HepG2 (cell line): Measurements from ENCODE around the gene SNN. TPM values are rescaled to one million over a fixed set of nuclear protein-coding genes. Genes with fewer than 3 reads are reported as not detected.

Experiments used
- ATAC-seq: fragments of 200-7000 bp; cut with Tn5 transposase; 3 replicates; pipeline ENCODE4 v1.9.1; 2020; ENCODE audit warnings: mild to moderate bottlenecking, moderate library complexity
- BruUV-seq: library from RNA; stranded (reverse); fragments of 400-500 nt; replicated peaks from 2 replicates; lab custom pipeline; 2021; lab: Mats Ljungman, UMichigan
- CTCF ChIA-PET: fragments of 300-600 bp; formaldehyde crosslinking; extraction: SDS; loops from one replicate; lab custom pipeline; 2021; ENCODE audit warnings: low total read pairs, inconsistent platforms, low intra/inter-chr PET ratio; lab: Yijun Ruan, JAX
- POLR2A ChIA-PET: fragments of 350-600 bp; sonication (Branson Sonifier 250); formaldehyde crosslinking; loops from one replicate; lab custom pipeline; 2020; ENCODE audit warnings: antibody characterized with exemption, inconsistent platforms; lab: Yijun Ruan, JAX
- DNase-seq: peaks from one replicate; pipeline ENCODE4 v3.0.0-alpha.2; 2015; ENCODE audit warnings: low spot score
- FAIRE-seq: peaks from 3 replicates; lab custom pipeline; 2011; peaks lifted over from hg19 to GRCh38; lab: Jason Lieb, UNC
- H2AFZ ChIP-seq: one replicate; pipeline ENCODE4 v1.6.1; 2011; ENCODE audit warnings: low read length, inconsistent platforms
- H3K27ac ChIP-seq: fragments of 300-600 bp; 3 replicates; pipeline ENCODE4 v1.8.0; 2011; ENCODE audit warnings: mixed run types, mild to moderate bottlenecking, mixed read lengths, low read length, inconsistent platforms; ENCODE audit not compliant: insufficient read depth; ENCODE audit errors: extremely low read length
- H3K27me3 ChIP-seq, 2 experiments: fragments of 200-600 bp in 1 of 2; 2 replicates in 1 of 2; 3 replicates in 1 of 2; pipeline versions ENCODE4 v1.6.0 to v1.8.0; 2011; ENCODE audit warnings: low read length in 2 of 2, mild to moderate bottlenecking in 2 of 2, moderate library complexity in 2 of 2, inconsistent platforms in 1 of 2; ENCODE audit not compliant: insufficient read depth in 2 of 2, control insufficient read depth in 1 of 2
- H3K36me3 ChIP-seq, 2 experiments: fragments of 200-600 bp in 1 of 2; replicated peaks in 1 of 2; 2 replicates in 1 of 2; 3 replicates in 1 of 2; pipeline versions ENCODE4 v1.5.1 to v1.8.0; 2011; ENCODE audit warnings: low read length in 2 of 2, inconsistent platforms in 1 of 2; ENCODE audit not compliant: insufficient read depth in 2 of 2, control insufficient read depth in 1 of 2
- H3K4me1 ChIP-seq: 2 replicates; pipeline ENCODE4 v1.5.1; 2012; ENCODE audit warnings: low read length, inconsistent platforms; ENCODE audit not compliant: insufficient read depth
- H3K4me2 ChIP-seq: 2 replicates; pipeline ENCODE4 v1.6.0; 2011; ENCODE audit warnings: low read depth, low read length, inconsistent platforms
- H3K4me3 ChIP-seq, 3 experiments: fragments of 200-600 bp in 1 of 3; sonication (generic), shearing (Covaris generic) in 1 of 3; replicated peaks in 1 of 3; 2 replicates each; pipeline ENCODE4 v1.5.1; 2011 to 2016; ENCODE audit warnings: low read length in 3 of 3, inconsistent platforms in 2 of 3, low read depth in 2 of 3, mild to moderate bottlenecking in 2 of 3, control low read depth in 1 of 3, mixed read lengths in 1 of 3; ENCODE audit not compliant: insufficient read depth in 1 of 3
- H3K79me2 ChIP-seq: one replicate; pipeline ENCODE4 v1.6.1; 2011; ENCODE audit warnings: low read length, inconsistent platforms; ENCODE audit not compliant: insufficient read depth
- H3K9ac ChIP-seq: 2 replicates; pipeline ENCODE4 v1.6.0; 2011; ENCODE audit warnings: mild to moderate bottlenecking, low read depth, low read length, inconsistent platforms; ENCODE audit not compliant: insufficient read depth
- H3K9me3 ChIP-seq: 2 replicates; pipeline ENCODE4 v1.5.1; 2012; ENCODE audit warnings: mild to moderate bottlenecking, low read length
- H4K20me1 ChIP-seq: 2 replicates; pipeline ENCODE4 v1.6.0; 2011; ENCODE audit warnings: inconsistent platforms, mild to moderate bottlenecking, low read length, moderate library complexity; ENCODE audit not compliant: insufficient read depth
- AGO2 ChIP-seq: fragments of 200-400 bp; formaldehyde crosslinking; optimal IDR thresholded peaks from 2 replicates; pipeline ENCODE3; 2017; ENCODE audit warnings: mild to moderate bottlenecking, low read depth, low read length, moderate library complexity
- ARID2 ChIP-seq: sonication (generic); formaldehyde crosslinking; IDR thresholded peaks from 2 replicates; pipeline ENCODE4 v1.8.1; 2022; ENCODE audit warnings: mild to moderate bottlenecking, missing genetic modification reagents, borderline replicate concordance
- ETV5 ChIP-seq: IDR thresholded peaks from 2 replicates; pipeline ENCODE4 v1.6.1; 2018; ENCODE audit warnings: missing biosample characterization, missing genetic modification reagents, inconsistent platforms, borderline replicate concordance
- GTF3A ChIP-seq: sonication (generic); formaldehyde crosslinking; conservative IDR thresholded peaks from 2 replicates; pipeline ENCODE4 v1.4.0; 2020; ENCODE audit warnings: mild to moderate bottlenecking, missing genetic modification reagents
- HES4 ChIP-seq: sonication (generic); formaldehyde crosslinking; IDR thresholded peaks from 2 replicates; pipeline ENCODE4 v1.9.0; 2021; ENCODE audit warnings: mild to moderate bottlenecking, missing genetic modification reagents, borderline replicate concordance
- KDM1A ChIP-seq: IDR thresholded peaks from 2 replicates; pipeline ENCODE4 v1.6.1; 2016; ENCODE audit warnings: missing compliant biosample characterization
- NR2F1 ChIP-seq, 2 experiments: fragments of 450-650 bp in 1 of 2; formaldehyde crosslinking in 1 of 2; IDR thresholded peaks; 2 replicates each; pipeline versions ENCODE4 v1.5.0 to v1.6.1; 2016 to 2020; ENCODE audit warnings: mild to moderate bottlenecking in 1 of 2, missing compliant biosample characterization in 1 of 2, missing genetic modification reagents in 1 of 2, moderate library complexity in 1 of 2
- SNAI1 ChIP-seq: sonication (generic); formaldehyde crosslinking; IDR thresholded peaks from 2 replicates; pipeline ENCODE4 v1.5.0; 2020; ENCODE audit warnings: mild to moderate bottlenecking, missing genetic modification reagents, borderline replicate concordance
- SP140L ChIP-seq: sonication (generic); formaldehyde crosslinking; IDR thresholded peaks from 2 replicates; pipeline ENCODE4 v1.4.0; 2020; ENCODE audit warnings: missing genetic modification reagents, borderline replicate concordance
- ZBTB46 ChIP-seq: sonication (generic); formaldehyde crosslinking; IDR thresholded peaks from 2 replicates; pipeline ENCODE4 v1.4.0; 2020; ENCODE audit warnings: mild to moderate bottlenecking, missing genetic modification reagents, borderline replicate concordance
- ZC3H13 ChIP-seq: sonication (generic); formaldehyde crosslinking; IDR thresholded peaks from 2 replicates; pipeline ENCODE4 v1.8.1; 2023; ENCODE audit warnings: mild to moderate bottlenecking, missing genetic modification reagents, moderate library complexity
- ZNF441 ChIP-seq: sonication (generic); formaldehyde crosslinking; IDR thresholded peaks from 2 replicates; pipeline ENCODE4 v1.7.0; 2021; ENCODE audit warnings: missing genetic modification reagents, borderline replicate concordance
- ZNF781 ChIP-seq: sonication (generic); formaldehyde crosslinking; IDR thresholded peaks from 2 replicates; pipeline ENCODE4 v1.5.1; 2020; ENCODE audit warnings: borderline replicate concordance, mild to moderate bottlenecking, missing genetic modification reagents; ENCODE audit errors: not compliant biosample characterization
- WGBS: methylation state at CpG from one replicate; pipeline ENCODE4 v1.1.6; 2017; ENCODE audit warnings: low lambda C conversion rate; 5-methylcytosine and 5-hydroxymethylcytosine counted together
- in situ Hi-C: cut with HindIII; loops from 2 replicates; pipeline ENCODE4 v1.10.0; 2017; ENCODE audit warnings: low pct_unique_long_range_greater_than_20kb; ENCODE audit not compliant: extremely low pct_ligation_motif_present
- intact Hi-C: fragments of 100-400 bp; cut with micrococcal nuclease; formaldehyde crosslinking; loops from one replicate; pipeline ENCODE4 v1.10.0; 2022; ENCODE audit not compliant: unreplicated experiment
- polyA plus RNA-seq, 8 experiments: library from polyadenylated mRNA; depleted of rRNA in 3 of 8; stranded (reverse) in 7 of 8; unstranded in 1 of 8; fragments of >200 nt; fragmentation: Illumina TruSeq in 4 of 8; extraction: Trizol in 4 of 8; gene quantifications; 2 replicates each; pipeline versions ENCODE4 v1.2.1 to v1.2.3, GENCODE V29; 2011 to 2016; ENCODE audit warnings: low read depth in 4 of 8, missing spikeins in 1 of 8, mixed read lengths in 1 of 8; ENCODE audit not compliant: insufficient read depth in 1 of 8
- total RNA-seq, 5 experiments: library from RNA; depleted of rRNA; stranded (reverse); fragments of >200 nt; fragmentation: Illumina TruSeq; extraction: Trizol; gene quantifications; 2 replicates each; pipeline ENCODE4 v1.2.3, GENCODE V29; 2016; ENCODE audit warnings: low read depth in 1 of 5
- TF ChIP-seq, protein P1 (sequence below): IDR thresholded peaks from 2 replicates; pipeline ENCODE4 v1.6.1; 2016; ENCODE audit warnings: control low read depth
- TF ChIP-seq, protein P2 (sequence below): IDR thresholded peaks from 2 replicates; pipeline ENCODE4 v1.6.1; 2016; ENCODE audit warnings: low read depth
- TF ChIP-seq, protein P3 (sequence below): sonication (generic); formaldehyde crosslinking; IDR thresholded peaks from 2 replicates; pipeline ENCODE4 v1.5.0; 2020; ENCODE audit warnings: missing genetic modification reagents, mild to moderate bottlenecking, borderline replicate concordance

Gene SNN
- total and polyA plus RNA-seq, 2 of the 13 experiments (the other 11 are each of a cell fraction or from before 2014, with no cell fraction given) = 5.2 to 8.4 TPM

DNA sequence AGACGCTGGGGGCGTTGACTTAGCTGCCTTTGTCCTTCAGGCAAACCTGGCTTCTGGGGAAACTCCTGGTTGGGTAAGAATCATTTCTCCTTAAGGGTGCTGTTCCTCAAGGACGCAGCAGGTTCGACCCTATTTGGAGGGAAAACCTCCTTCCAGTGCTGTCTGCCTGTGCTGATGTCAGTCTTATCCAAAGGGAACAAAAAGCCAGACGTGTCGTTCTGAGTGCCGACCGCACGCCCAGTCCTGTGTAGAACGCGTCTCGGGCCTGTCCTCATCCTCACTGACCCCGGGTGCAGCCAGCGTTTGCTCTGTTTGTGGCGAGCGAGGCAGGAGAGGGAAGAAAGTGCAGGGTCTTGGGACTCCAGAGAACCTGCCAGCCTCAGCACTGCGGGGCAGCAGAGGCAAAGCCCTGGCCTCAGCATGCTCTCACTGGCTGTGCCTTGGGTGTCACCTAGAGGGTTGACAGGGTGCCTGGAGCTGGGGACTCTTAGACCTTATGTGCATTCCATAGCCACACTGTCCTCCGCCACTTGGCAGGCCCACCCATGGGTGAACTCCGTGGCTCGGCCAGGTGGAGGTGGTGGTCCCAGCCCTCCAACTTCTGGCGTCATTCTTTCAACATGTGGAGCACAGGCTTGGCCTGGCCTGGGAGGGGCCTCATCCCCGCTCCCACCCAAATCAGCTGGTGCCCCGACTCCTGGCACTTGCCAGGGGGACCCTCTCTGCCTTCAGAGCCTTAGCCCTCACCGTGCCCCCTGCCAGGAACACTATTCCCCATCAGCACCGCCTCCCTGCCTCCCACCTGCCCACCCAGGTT, 6.0 kb downstream of the SNN start:
- no peaks in the 10 kb centered on the region for H3K9me3 ChIP-seq
- H3K36me3 ChIP-seq = peaks cover 19 to 29% of the 10 kb centered on the region in 2 experiments
- peak; percentile 5 for ATAC-seq
- POLR2A ChIA-PET = no interaction called here
- BruUV-seq = no TSS peak
- no peaks in the 10 kb centered on the region for H3K79me2 ChIP-seq
- H3K4me1 ChIP-seq = peaks cover 45% of the 10 kb centered on the region
- intact Hi-C loops = no loop called here
- H3K4me2 ChIP-seq = no peak overlapping the region
- H2AFZ ChIP-seq = no peak overlapping the region
- DNase-seq = no peak
- no peaks in the 10 kb centered on the region for H3K27me3 ChIP-seq
- H3K4me3 ChIP-seq = no peak overlapping the region
- H3K27ac ChIP-seq = no peak overlapping the region
- no peak overlapping the region for H3K9ac ChIP-seq
- in situ Hi-C loops = no loop called here
- CTCF ChIA-PET = interaction anchor here (1.2 kb wide), 1 partner anchor 142 kb away, joined by 3 read pairs; no protein-coding TSS in a partner anchor
- WGBS = 93% methylated on average over 25 of the region's 25 CpGs
- H4K20me1 ChIP-seq = peaks cover 4% of the 10 kb centered on the region; the same call in 1 of the 2 replicates
- no peak for FAIRE-seq
- TF ChIP-seq SP140L (CRISPR knock-in tag) (no peak), NR2F1 (CRISPR knock-in tag; IDR thresholded peaks at IDR 0.05) (no peak), ZBTB46 (no peak), KDM1A (CRISPR knock-in tag) (no peak), ZNF781 (CRISPR knock-in tag) (no peak), ZNF441 (no peak), SNAI1 (no peak), ETV5 (CRISPR knock-in tag) (no peak), ZC3H13 (CRISPR knock-in tag) (no peak), AGO2 (peak; percentile 64), HES4 (CRISPR knock-in tag) (peak; percentile 41; the same call in 1 of the 2 replicates), ARID2 (CRISPR knock-in tag) (no peak), GTF3A (no peak)
- TF ChIP-seq, protein P1, sequence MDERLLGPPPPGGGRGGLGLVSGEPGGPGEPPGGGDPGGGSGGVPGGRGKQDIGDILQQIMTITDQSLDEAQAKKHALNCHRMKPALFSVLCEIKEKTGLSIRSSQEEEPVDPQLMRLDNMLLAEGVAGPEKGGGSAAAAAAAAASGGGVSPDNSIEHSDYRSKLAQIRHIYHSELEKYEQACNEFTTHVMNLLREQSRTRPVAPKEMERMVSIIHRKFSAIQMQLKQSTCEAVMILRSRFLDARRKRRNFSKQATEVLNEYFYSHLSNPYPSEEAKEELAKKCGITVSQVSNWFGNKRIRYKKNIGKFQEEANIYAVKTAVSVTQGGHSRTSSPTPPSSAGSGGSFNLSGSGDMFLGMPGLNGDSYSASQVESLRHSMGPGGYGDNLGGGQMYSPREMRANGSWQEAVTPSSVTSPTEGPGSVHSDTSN (CRISPR knock-in tag) = no peak
- TF ChIP-seq, protein P2, sequence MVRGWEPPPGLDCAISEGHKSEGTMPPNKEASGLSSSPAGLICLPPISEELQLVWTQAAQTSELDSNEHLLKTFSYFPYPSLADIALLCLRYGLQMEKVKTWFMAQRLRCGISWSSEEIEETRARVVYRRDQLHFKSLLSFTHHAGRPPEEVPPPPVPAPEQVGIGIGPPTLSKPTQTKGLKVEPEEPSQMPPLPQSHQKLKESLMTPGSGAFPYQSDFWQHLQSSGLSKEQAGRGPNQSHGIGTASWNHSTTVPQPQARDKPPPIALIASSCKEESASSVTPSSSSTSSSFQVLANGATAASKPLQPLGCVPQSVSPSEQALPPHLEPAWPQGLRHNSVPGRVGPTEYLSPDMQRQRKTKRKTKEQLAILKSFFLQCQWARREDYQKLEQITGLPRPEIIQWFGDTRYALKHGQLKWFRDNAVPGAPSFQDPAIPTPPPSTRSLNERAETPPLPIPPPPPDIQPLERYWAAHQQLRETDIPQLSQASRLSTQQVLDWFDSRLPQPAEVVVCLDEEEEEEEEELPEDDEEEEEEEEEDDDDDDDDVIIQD (CRISPR knock-in tag) = no peak
- TF ChIP-seq, protein P3, sequence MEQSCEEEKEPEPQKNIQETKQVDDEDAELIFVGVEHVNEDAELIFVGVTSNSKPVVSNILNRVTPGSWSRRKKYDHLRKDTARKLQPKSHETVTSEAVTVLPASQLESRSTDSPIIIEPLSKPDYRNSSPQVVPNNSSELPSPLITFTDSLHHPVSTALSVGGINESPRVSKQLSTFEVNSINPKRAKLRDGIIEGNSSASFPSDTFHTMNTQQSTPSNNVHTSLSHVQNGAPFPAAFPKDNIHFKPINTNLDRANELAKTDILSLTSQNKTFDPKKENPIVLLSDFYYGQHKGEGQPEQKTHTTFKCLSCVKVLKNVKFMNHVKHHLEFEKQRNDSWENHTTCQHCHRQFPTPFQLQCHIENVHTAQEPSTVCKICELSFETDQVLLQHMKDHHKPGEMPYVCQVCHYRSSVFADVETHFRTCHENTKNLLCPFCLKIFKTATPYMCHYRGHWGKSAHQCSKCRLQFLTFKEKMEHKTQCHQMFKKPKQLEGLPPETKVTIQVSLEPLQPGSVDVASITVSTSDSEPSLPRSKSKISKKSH (CRISPR knock-in tag) = 0 out of 2 replicates have a peak, but pooled peaks have one; percentile 49
